ENCODE data around the gene ABHD17B. TPM values are rescaled to one million over a fixed set of nuclear protein-coding genes. Genes with fewer than 3 reads are reported as not detected.

Gene ABHD17B
- total RNA-seq, 3 donors from 2014 or later, result 21.2 to 34.7 (median 23.7) TPM

GRCh38 chr9:71819115-71819739 lies 91.8 kb downstream of the ABHD17B start:
- H3K36me3 ChIP-seq (ENCODE audit: low read depth), result no peaks in the 10 kb centered on the region
- peak; percentile 56 for TF ChIP-seq CTCF (IDR thresholded peaks at IDR 0.05)
- H3K4me1 ChIP-seq (ENCODE audit: low read depth), result no peaks in the 10 kb centered on the region
- DNase-seq (peak in 1 of 3 donors; percentile 74), ATAC-seq (no peak)
- no peaks in the 10 kb centered on the region for H3K9me3 ChIP-seq
- no peak overlapping the region for H3K4me3 ChIP-seq
- intact Hi-C loops (cut with DNase I, micrococcal nuclease), result no loop called here

- ATAC-seq (peak; percentile 63), DNase-seq (peak in 2 of 3 donors; percentile 27 to 28)
- H3K4me3 ChIP-seq, result no peak overlapping the region
- TF ChIP-seq CTCF (IDR thresholded peaks at IDR 0.05), result no peak
- H3K9me3 ChIP-seq, result no peaks in the 10 kb centered on the region
- no peaks in the 10 kb centered on the region for H3K4me1 ChIP-seq (ENCODE audit: low read depth)
- intact Hi-C loops (cut with DNase I, micrococcal nuclease), result no loop called here
- no peaks in the 10 kb centered on the region for H3K36me3 ChIP-seq (ENCODE audit: low read depth)
Observed at GRCh38 chr9:71816916-71817451, 94.0 kb downstream of the ABHD17B start.

Other genes with a start within 250 kb of the ABHD17B start
- gene CEMIP2, start 142.7 kb downstream of the ABHD17B start, total RNA-seq, result 100 to 1,000 TPM in 1 of 3 donors, 10 to 100 TPM in 2; 63.6 to 124 (median 99.3) TPM
- 10 to 100 TPM; 12.6 to 17.0 (median 12.8) TPM for gene C9orf85, start 446 bp upstream of the ABHD17B start, total RNA-seq
- not detected for gene C9orf57, start 149.4 kb upstream of the ABHD17B start, total RNA-seq
- gene GDA, start 238.2 kb upstream of the ABHD17B start, total RNA-seq, result 10 to 100 TPM; 28.7 to 65.5 (median 30.1) TPM